CD4-positive, alpha-beta T cell treated with Interferon alpha-2 for 1 hour (primary cell): ENCODE measurements around the gene DEAF1.
"Not testable (repeated sequence)": the region's sequence is repeated elsewhere in the genome, so short reads cannot be mapped to it uniquely, and the experiment has no call there.

Experiments used
- DNase-seq, 2 donors: peaks; one replicate each; pipeline ENCODE4 v3.0.0-alpha.2; 2020 to 2022

The DEAF1 gene

GRCh38 chr11:694563-695287 lies at the start of gene DEAF1:
Gene DEAF1, minus strand, starts transcription at chr11:695222. Its CDS starts 175 bp downstream, at chr11:695047.
- peak; percentile 99 for DNase-seq

GRCh38 chr11:742571-743201 lies 47.7 kb upstream of the DEAF1 start:
- DNase-seq = no peak

GRCh38 chr11:742156-742546 lies 47.1 kb upstream of the DEAF1 start:
- no peak for DNase-seq

- not testable (repeated sequence) for DNase-seq
These were observed 42.9 kb upstream of the DEAF1 start for GRCh38 chr11:737899-738298.

GRCh38 chr11:737366-737765 lies 42.3 kb upstream of the DEAF1 start:
- DNase-seq = no peak

GRCh38 chr11:734541-734940 lies 39.5 kb upstream of the DEAF1 start:
- not testable (repeated sequence) for DNase-seq

GRCh38 chr11:733072-733471 lies 38.0 kb upstream of the DEAF1 start:
- DNase-seq = no peak

- no peak for DNase-seq
These were observed 34.6 kb upstream of the DEAF1 start for GRCh38 chr11:729492-730074.

GRCh38 chr11:728901-729491 lies 34.0 kb upstream of the DEAF1 start:
- no peak for DNase-seq

- peak; percentile 78 to 86 for DNase-seq
These were observed 33.1 kb upstream of the DEAF1 start for GRCh38 chr11:727859-728748.

- no peak for DNase-seq
These were observed 32.3 kb upstream of the DEAF1 start for GRCh38 chr11:727281-727701.

- DNase-seq = peak; percentile 37 to 60
These were observed 31.5 kb upstream of the DEAF1 start for GRCh38 chr11:726278-727220.

GRCh38 chr11:725624-726202 lies 30.7 kb upstream of the DEAF1 start:
- no peak for DNase-seq

- no peak for DNase-seq
These were observed 29.9 kb upstream of the DEAF1 start for GRCh38 chr11:724778-725386.

- no peak for DNase-seq
These were observed 29.2 kb upstream of the DEAF1 start for GRCh38 chr11:724049-724777.

GRCh38 chr11:723120-723883 lies 28.3 kb upstream of the DEAF1 start:
- peak; percentile 66 to 75 for DNase-seq

- no peak for DNase-seq
These were observed 27.4 kb upstream of the DEAF1 start for GRCh38 chr11:722346-722811.

- peak; percentile 67 to 71 for DNase-seq
These were observed 26.8 kb upstream of the DEAF1 start for GRCh38 chr11:721741-722345.
